Measurements from ENCODE around the gene CECR2.

Gene CECR2

GRCh38 chr22:17484608-17485007 is 115.3 kb downstream of the CECR2 start:
- H3K4me3 ChIP-seq (replicated peaks; ENCODE audit: low read depth, low read length), result no peak overlapping the region
- TF ChIP-seq CTCF (IDR thresholded peaks at IDR 0.05; ENCODE audit: insufficient read depth, low read length, poor library complexity, severe bottlenecking), result no peak
- H3K36me3 ChIP-seq (ENCODE audit: control insufficient read depth, insufficient read depth, low read length), result no peaks in the 10 kb centered on the region
- no peaks in the 10 kb centered on the region for H3K27me3 ChIP-seq (replicated peaks; ENCODE audit: control insufficient read depth, insufficient read depth, low read length)
- no peak for DNase-seq (ENCODE audit: extremely low read depth, insufficient read length)

GRCh38 chr22:17486313-17486712 is 117.1 kb downstream of the CECR2 start:
- TF ChIP-seq CTCF (IDR thresholded peaks at IDR 0.05; ENCODE audit: insufficient read depth, low read length, poor library complexity, severe bottlenecking), result no peak
- H3K4me3 ChIP-seq (replicated peaks; ENCODE audit: low read depth, low read length), result no peak overlapping the region
- H3K36me3 ChIP-seq (ENCODE audit: control insufficient read depth, insufficient read depth, low read length), result no peaks in the 10 kb centered on the region
- no peaks in the 10 kb centered on the region for H3K27me3 ChIP-seq (replicated peaks; ENCODE audit: control insufficient read depth, insufficient read depth, low read length)
- DNase-seq (ENCODE audit: extremely low read depth, insufficient read length), result no peak

- Histone ChIP-seq H3K4me3 (replicated peaks; ENCODE audit: low read depth, low read length) (no peak overlapping the region), H3K27me3 (replicated peaks; ENCODE audit: control insufficient read depth, insufficient read depth, low read length) (no peaks in the 10 kb centered on the region), H3K36me3 (ENCODE audit: control insufficient read depth, insufficient read depth, low read length) (no peaks in the 10 kb centered on the region)
- no peak for DNase-seq (ENCODE audit: extremely low read depth, insufficient read length)
- TF ChIP-seq CTCF (IDR thresholded peaks at IDR 0.05; ENCODE audit: insufficient read depth, low read length, poor library complexity, severe bottlenecking), result no peak
Measured at GRCh38 chr22:17486719-17487118, 117.5 kb downstream of the CECR2 start.

- TF ChIP-seq CTCF (IDR thresholded peaks at IDR 0.05; ENCODE audit: insufficient read depth, low read length, poor library complexity, severe bottlenecking), result no peak
- H3K36me3 ChIP-seq (ENCODE audit: control insufficient read depth, insufficient read depth, low read length), result no peaks in the 10 kb centered on the region
- H3K4me3 ChIP-seq (replicated peaks; ENCODE audit: low read depth, low read length), result no peak overlapping the region
- H3K27me3 ChIP-seq (replicated peaks; ENCODE audit: control insufficient read depth, insufficient read depth, low read length), result no peaks in the 10 kb centered on the region; the same call in 1 of the 2 replicates
- no peak for DNase-seq (ENCODE audit: extremely low read depth, insufficient read length)
Measured at GRCh38 chr22:17489101-17489500, 119.8 kb downstream of the CECR2 start.

GRCh38 chr22:17491090-17491640 is 121.9 kb downstream of the CECR2 start:
- H3K36me3 ChIP-seq (ENCODE audit: control insufficient read depth, insufficient read depth, low read length), result no peaks in the 10 kb centered on the region
- TF ChIP-seq CTCF (IDR thresholded peaks at IDR 0.05; ENCODE audit: insufficient read depth, low read length, poor library complexity, severe bottlenecking), result no peak
- H3K27me3 ChIP-seq (replicated peaks; ENCODE audit: control insufficient read depth, insufficient read depth, low read length), result no peaks in the 10 kb centered on the region; the same call in 1 of the 2 replicates
- DNase-seq (ENCODE audit: extremely low read depth, insufficient read length), result no peak
- H3K4me3 ChIP-seq (replicated peaks; ENCODE audit: low read depth, low read length), result no peak overlapping the region

- H3K4me3 ChIP-seq (replicated peaks; ENCODE audit: low read depth, low read length), result no peak overlapping the region
- H3K27me3 ChIP-seq (replicated peaks; ENCODE audit: control insufficient read depth, insufficient read depth, low read length), result no peaks in the 10 kb centered on the region; the same call in 1 of the 2 replicates
- H3K36me3 ChIP-seq (ENCODE audit: control insufficient read depth, insufficient read depth, low read length), result no peaks in the 10 kb centered on the region
- TF ChIP-seq CTCF (IDR thresholded peaks at IDR 0.05; ENCODE audit: insufficient read depth, low read length, poor library complexity, severe bottlenecking), result no peak
- DNase-seq (ENCODE audit: extremely low read depth, insufficient read length), result no peak
Measured at GRCh38 chr22:17492247-17492646, 123.0 kb downstream of the CECR2 start.

All from GM06990 (cell line).